Upper lobe of left lung (tissue), 6 donors: ENCODE data around the gene ACVRL1. TPM values are rescaled to one million over a fixed set of nuclear protein-coding genes. Genes with fewer than 3 reads are reported as not detected.

Experiments
- ATAC-seq, 2 donors: fragments of 200-7000 bp; cut with Tn5 transposase; one replicate each; pipeline ENCODE4 v1.9.1; 2022; ENCODE audit warnings: mild to moderate bottlenecking in 2 of 2, moderate library complexity in 2 of 2; ENCODE audit not compliant: low FRiP score in 2 of 2
- DNase-seq, 2 donors: peaks; one replicate each; pipeline ENCODE4 v3.0.0-alpha.2; 2019 to 2020
- H3K27ac ChIP-seq, 4 donors: fragments of 200-600 bp; sonication (generic); one replicate each; pipeline ENCODE4 v1.5.1; 2016 to 2019
- H3K27me3 ChIP-seq, 4 donors: fragments of 200-600 bp; sonication (generic); one replicate each; pipeline ENCODE4 v1.5.1; 2017 to 2019
- H3K36me3 ChIP-seq, 4 donors: fragments of 200-600 bp; sonication (generic); one replicate each; pipeline ENCODE4 v1.5.1; 2016 to 2019
- H3K4me1 ChIP-seq, 4 donors: fragments of 200-600 bp; sonication (generic); one replicate each; pipeline ENCODE4 v1.5.1; 2018 to 2019
- H3K4me3 ChIP-seq, 4 donors: fragments of 200-600 bp; sonication (generic); one replicate each; pipeline ENCODE4 v1.5.1; 2017 to 2019; ENCODE audit warnings: mild to moderate bottlenecking in 2 of 4, moderate library complexity in 1 of 4
- H3K9me3 ChIP-seq, 4 donors: fragments of 200-600 bp; sonication (generic); one replicate each; pipeline ENCODE4 v1.5.1; 2018 to 2019
- EP300 ChIP-seq, 4 donors: sonication (generic); formaldehyde crosslinking; IDR thresholded peaks; one replicate each; pipeline ENCODE4 v1.5.1; 2017; ENCODE audit warnings: antibody characterized with exemption in 4 of 4, control low read depth in 2 of 4
- POLR2A ChIP-seq, 4 donors: fragments of 450-650 bp; IDR thresholded peaks; one replicate each; pipeline ENCODE4 v1.5.1; 2016 to 2017; ENCODE audit warnings: antibody characterized with exemption in 4 of 4, mild to moderate bottlenecking in 2 of 4
- POLR2AphosphoS5 ChIP-seq, 2 donors: sonication (generic); formaldehyde crosslinking; IDR thresholded peaks; one replicate each; pipeline ENCODE4 v1.5.1; 2017; ENCODE audit warnings: antibody characterized with exemption in 2 of 2
- WGBS, 2 donors: methylation state at CpG; one replicate each; pipeline ENCODE4 v1.1.5; 2017 to 2018; 5-methylcytosine and 5-hydroxymethylcytosine counted together
- total RNA-seq, 6 donors: library from RNA; depleted of rRNA in 4 of 6; stranded (reverse); fragments of >200 nt in 4 of 6; gene quantifications; one replicate each; pipeline versions ENCODE4 v1.1.0 to v1.2.1, GENCODE V29; 2016 to 2021
- TF ChIP-seq, protein P1 (sequence below), 6 experiments: fragments of 450-650 bp in 4 of 6; fragments of 200-600 bp in 2 of 6; sonication (generic) in 2 of 6; IDR thresholded peaks; one replicate each; pipeline ENCODE4 v1.5.1; 2016 to 2019; ENCODE audit warnings: antibody characterized with exemption in 6 of 6
- donor health status: DM: no; HTN: no; CAD: no; lungs with moderate emphysema.
- donor health status: DM: no; HTN: yes; CAD: no; lungs with severe emphysema.

The ACVRL1 gene
- total RNA-seq, 6 donors from 2014 or later = 62.9 to 265 (median 180) TPM

- 85 to 91% methylated on average over 1 of the region's 1 CpG for WGBS, 2 donors
- H3K27me3 ChIP-seq = no peaks in the 10 kb centered on the region
- no peak overlapping the region for H3K27ac ChIP-seq
- peaks cover 0 to 16% (median 7%) of the 10 kb centered on the region in 4 donors for H3K9me3 ChIP-seq
- TF ChIP-seq, protein P1, sequence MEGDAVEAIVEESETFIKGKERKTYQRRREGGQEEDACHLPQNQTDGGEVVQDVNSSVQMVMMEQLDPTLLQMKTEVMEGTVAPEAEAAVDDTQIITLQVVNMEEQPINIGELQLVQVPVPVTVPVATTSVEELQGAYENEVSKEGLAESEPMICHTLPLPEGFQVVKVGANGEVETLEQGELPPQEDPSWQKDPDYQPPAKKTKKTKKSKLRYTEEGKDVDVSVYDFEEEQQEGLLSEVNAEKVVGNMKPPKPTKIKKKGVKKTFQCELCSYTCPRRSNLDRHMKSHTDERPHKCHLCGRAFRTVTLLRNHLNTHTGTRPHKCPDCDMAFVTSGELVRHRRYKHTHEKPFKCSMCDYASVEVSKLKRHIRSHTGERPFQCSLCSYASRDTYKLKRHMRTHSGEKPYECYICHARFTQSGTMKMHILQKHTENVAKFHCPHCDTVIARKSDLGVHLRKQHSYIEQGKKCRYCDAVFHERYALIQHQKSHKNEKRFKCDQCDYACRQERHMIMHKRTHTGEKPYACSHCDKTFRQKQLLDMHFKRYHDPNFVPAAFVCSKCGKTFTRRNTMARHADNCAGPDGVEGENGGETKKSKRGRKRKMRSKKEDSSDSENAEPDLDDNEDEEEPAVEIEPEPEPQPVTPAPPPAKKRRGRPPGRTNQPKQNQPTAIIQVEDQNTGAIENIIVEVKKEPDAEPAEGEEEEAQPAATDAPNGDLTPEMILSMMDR (IDR thresholded peaks at IDR 0.05) = no peak
- no peak for TF ChIP-seq POLR2AphosphoS5 (IDR thresholded peaks at IDR 0.05)
- no peak for TF ChIP-seq POLR2A (IDR thresholded peaks at IDR 0.05)
- no peak for TF ChIP-seq EP300 (IDR thresholded peaks at IDR 0.05)
- H3K4me3 ChIP-seq = no peak overlapping the region
- no peak for ATAC-seq
- no peak for DNase-seq
- no peaks in the 10 kb centered on the region for H3K36me3 ChIP-seq
- peaks cover 2 to 8% (median 5%) of the 10 kb centered on the region in 4 donors for H3K4me1 ChIP-seq
These were observed 37.4 kb downstream of the ACVRL1 start for GRCh38 chr12:51944608-51945233.

- Histone ChIP-seq H3K27ac (no peak overlapping the region), H3K4me1 (peaks cover 0 to 9% (median 6%) of the 10 kb centered on the region in 4 donors), H3K4me3 (no peak overlapping the region), H3K36me3 (no peaks in the 10 kb centered on the region), H3K9me3 (peaks cover 0 to 16% (median 7%) of the 10 kb centered on the region in 4 donors), H3K27me3 (no peaks in the 10 kb centered on the region)
- ATAC-seq = no peak
- no peak for DNase-seq
- no peak for TF ChIP-seq POLR2A (IDR thresholded peaks at IDR 0.05)
- TF ChIP-seq, protein P1 (IDR thresholded peaks at IDR 0.05) = no peak
- TF ChIP-seq POLR2AphosphoS5 (IDR thresholded peaks at IDR 0.05) = no peak
- TF ChIP-seq EP300 (IDR thresholded peaks at IDR 0.05) = no peak
- WGBS, 2 donors = 92 to 93% methylated on average over 8 of the region's 8 CpGs
These were observed 40.1 kb downstream of the ACVRL1 start for GRCh38 chr12:51947246-51947996.

DNA sequence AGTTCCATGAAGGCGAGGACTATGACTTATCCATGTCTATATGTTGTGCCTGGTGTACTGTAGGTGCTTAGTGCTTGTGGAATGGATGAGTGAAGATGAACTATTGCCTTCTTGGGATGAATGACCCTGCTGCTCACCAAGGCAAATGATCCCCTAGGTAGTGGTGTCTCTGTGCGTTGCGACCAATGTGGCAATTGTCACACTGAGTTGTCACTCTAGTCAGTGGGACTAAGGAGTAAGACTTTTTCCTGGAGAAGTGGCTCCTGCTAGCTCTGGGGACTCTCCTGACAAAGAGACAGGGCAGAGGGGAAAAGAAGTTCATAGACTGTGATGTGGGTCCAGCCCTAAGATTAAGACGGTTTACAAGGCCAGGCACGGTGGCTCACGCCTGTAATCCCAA, 40.8 kb downstream of the ACVRL1 start:
- no peak overlapping the region for H3K4me3 ChIP-seq
- peaks cover 0 to 16% (median 10%) of the 10 kb centered on the region in 4 donors for H3K4me1 ChIP-seq
- DNase-seq (no peak), ATAC-seq (no peak)
- WGBS, 2 donors = 96 to 98% methylated on average over 6 of the region's 6 CpGs
- TF ChIP-seq EP300 (IDR thresholded peaks at IDR 0.05) (no peak), POLR2A (IDR thresholded peaks at IDR 0.05) (no peak), POLR2AphosphoS5 (IDR thresholded peaks at IDR 0.05) (no peak)
- TF ChIP-seq, protein P1 (IDR thresholded peaks at IDR 0.05) = no peak
- H3K27me3 ChIP-seq = no peaks in the 10 kb centered on the region
- H3K27ac ChIP-seq = no peak overlapping the region
- no peaks in the 10 kb centered on the region for H3K36me3 ChIP-seq
- H3K9me3 ChIP-seq = peaks cover 0 to 16% (median 7%) of the 10 kb centered on the region in 4 donors

- ATAC-seq (no peak), DNase-seq (no peak)
- 76 to 89% methylated on average over 5 to 6 of the region's 6 CpGs for WGBS, 2 donors
- H3K4me1 ChIP-seq = peaks cover 14 to 30% (median 23%) of the 10 kb centered on the region in 4 donors
- H3K27me3 ChIP-seq = no peaks in the 10 kb centered on the region
- TF ChIP-seq, protein P1 (IDR thresholded peaks at IDR 0.05) = no peak
- TF ChIP-seq POLR2AphosphoS5 (IDR thresholded peaks at IDR 0.05) (no peak), EP300 (IDR thresholded peaks at IDR 0.05) (no peak), POLR2A (IDR thresholded peaks at IDR 0.05) (no peak)
- H3K9me3 ChIP-seq = peaks cover 0 to 11% (median 3%) of the 10 kb centered on the region in 4 donors
- H3K27ac ChIP-seq = no peak overlapping the region
- no peaks in the 10 kb centered on the region for H3K36me3 ChIP-seq
- no peak overlapping the region for H3K4me3 ChIP-seq
These were observed 42.2 kb downstream of the ACVRL1 start for GRCh38 chr12:51949342-51950030.
